HL-60 (cell line): Measurements from ENCODE around the gene SAMSN1.

Source experiments
- CTCF ChIP-seq: IDR thresholded peaks from one replicate; pipeline ENCODE4 v1.5.1; 2011; ENCODE audit warnings: low read length, control low read depth, inconsistent platforms; ENCODE audit not compliant: insufficient read depth
- GABPA ChIP-seq: IDR thresholded peaks from 2 replicates; pipeline ENCODE4 v1.6.1; 2012; ENCODE audit warnings: low read depth
- POLR2AphosphoS5 ChIP-seq: IDR thresholded peaks from 2 replicates; pipeline ENCODE4 v1.6.1; 2012; ENCODE audit warnings: low read depth
- REST ChIP-seq: IDR thresholded peaks from 2 replicates; pipeline ENCODE4 v1.6.1; 2012; ENCODE audit warnings: low read depth; ENCODE audit not compliant: insufficient replicate concordance
- SPI1 ChIP-seq: IDR thresholded peaks from 2 replicates; pipeline ENCODE4 v1.6.1; 2012; ENCODE audit warnings: low read depth, mild to moderate bottlenecking, borderline replicate concordance

- TF ChIP-seq CTCF (no peak), SPI1 (no peak), POLR2AphosphoS5 (no peak), REST (no peak), GABPA (no peak)
These were observed 8.8 kb upstream of the SAMSN1 start for GRCh38 chr21:14554948-14555347.
